PC-3 (cell line): ENCODE measurements around the gene SLC25A34. TPM values are rescaled to one million over a fixed set of nuclear protein-coding genes. Genes with fewer than 3 reads are reported as not detected.

Experiments used
- ATAC-seq: fragments of 200-7000 bp; cut with Tn5 transposase; 2 replicates; pipeline ENCODE4 v1.9.1; 2020; ENCODE audit warnings: mild to moderate bottlenecking, moderate library complexity
- BruUV-seq: library from RNA; stranded (reverse); fragments of 400-500 nt; replicated peaks from 2 replicates; lab custom pipeline; 2021; lab: Mats Ljungman, UMichigan
- CTCF ChIA-PET: fragments of 300-600 bp; sonication (Branson Sonifier 250); formaldehyde crosslinking; loops from one replicate; lab custom pipeline; 2022; ENCODE audit warnings: antibody characterized with exemption; lab: Charles Lee
- POLR2A ChIA-PET: fragments of 300-600 bp; sonication (Branson Sonifier 250); formaldehyde crosslinking; loops from one replicate; lab custom pipeline; 2022; ENCODE audit warnings: antibody characterized with exemption; ENCODE audit not compliant: unreplicated experiment; lab: Charles Lee
- DNase-seq: peaks from one replicate; pipeline ENCODE4 v3.0.0-alpha.2; 2015
- H2AFZ ChIP-seq: fragments of 300-600 bp; sonication (generic); 2 replicates; pipeline ENCODE4 v1.6.0; 2016; ENCODE audit warnings: antibody characterized with exemption, low read length
- H3F3A ChIP-seq: fragments of 300-600 bp; sonication (generic); one replicate; pipeline ENCODE4 v1.6.0; 2017; ENCODE audit warnings: antibody characterized with exemption, low read length, control low read depth, mild to moderate bottlenecking; ENCODE audit not compliant: unreplicated experiment
- H3K27ac ChIP-seq: fragments of 300-600 bp; sonication (generic); 2 replicates; pipeline ENCODE4 v1.5.1; 2016; ENCODE audit warnings: mild to moderate bottlenecking, low read length
- H3K27me3 ChIP-seq: fragments of 300-600 bp; sonication (generic); 2 replicates; pipeline ENCODE4 v1.6.1; 2016; ENCODE audit warnings: low read length, mixed read lengths
- H3K36me3 ChIP-seq: fragments of 300-600 bp; sonication (generic); 2 replicates; pipeline ENCODE4 v1.6.1; 2016; ENCODE audit warnings: low read depth, mixed run types, low read length, mixed read lengths
- H3K4me1 ChIP-seq: fragments of 300-600 bp; sonication (generic); 2 replicates; pipeline ENCODE4 v1.5.1; 2016; ENCODE audit warnings: low read length; ENCODE audit not compliant: insufficient read depth
- H3K4me2 ChIP-seq: fragments of 300-600 bp; sonication (generic); 2 replicates; pipeline ENCODE4 v1.6.0; 2016; ENCODE audit warnings: low read length
- H3K4me3 ChIP-seq: fragments of 300-600 bp; sonication (generic); 2 replicates; pipeline ENCODE4 v1.5.1; 2016; ENCODE audit warnings: mild to moderate bottlenecking, low read length, mixed read lengths
- H3K79me2 ChIP-seq: fragments of 300-600 bp; sonication (generic); 2 replicates; pipeline ENCODE4 v1.6.1; 2017; ENCODE audit warnings: low read length, mixed read lengths
- H3K9ac ChIP-seq: fragments of 300-600 bp; sonication (generic); 2 replicates; pipeline ENCODE4 v1.6.0; 2016; ENCODE audit warnings: mild to moderate bottlenecking, low read length
- H3K9me2 ChIP-seq: fragments of 300-600 bp; sonication (generic); replicated peaks from 2 replicates; pipeline ENCODE4 v1.6.1; 2016; ENCODE audit warnings: mixed run types, low read length, mixed read lengths
- H3K9me3 ChIP-seq: fragments of 300-600 bp; sonication (generic); 2 replicates; pipeline ENCODE4 v1.6.1; 2016; ENCODE audit warnings: low read length, mixed read lengths
- H4K20me1 ChIP-seq: fragments of 300-600 bp; sonication (generic); 2 replicates; pipeline ENCODE4 v1.6.1; 2016; ENCODE audit warnings: low read length, mixed read lengths
- CTCF ChIP-seq: fragments of 300-600 bp; sonication (generic); conservative IDR thresholded peaks from 2 replicates; pipeline ENCODE4 v1.5.1; 2017; ENCODE audit warnings: antibody characterized with exemption, low read depth, mild to moderate bottlenecking, low read length
- EZH2 ChIP-seq: fragments of 300-600 bp; sonication (generic); IDR thresholded peaks from one replicate; pipeline ENCODE4 v1.6.1; 2017; ENCODE audit warnings: antibody characterized with exemption, mild to moderate bottlenecking, low read length; ENCODE audit not compliant: unreplicated experiment
- EZH2phosphoT487 ChIP-seq: fragments of 300-600 bp; sonication (generic); IDR thresholded peaks from 2 replicates; pipeline ENCODE4 v1.6.1; 2018; ENCODE audit warnings: mild to moderate bottlenecking, antibody characterized with exemption, low read length, borderline replicate concordance
- intact Hi-C: fragments of 100-400 bp; cut with micrococcal nuclease; formaldehyde crosslinking; loops from 2 replicates; pipeline ENCODE4 v1.9.0; 2023
- total RNA-seq: library from RNA; depleted of rRNA; stranded (reverse); fragments of >200 nt; gene quantifications from 2 replicates; pipeline ENCODE4 v1.2.3, GENCODE V29; 2014

The SLC25A34 gene
- total RNA-seq, 1 experiment from 2014 or later: 0.44 TPM

DNA sequence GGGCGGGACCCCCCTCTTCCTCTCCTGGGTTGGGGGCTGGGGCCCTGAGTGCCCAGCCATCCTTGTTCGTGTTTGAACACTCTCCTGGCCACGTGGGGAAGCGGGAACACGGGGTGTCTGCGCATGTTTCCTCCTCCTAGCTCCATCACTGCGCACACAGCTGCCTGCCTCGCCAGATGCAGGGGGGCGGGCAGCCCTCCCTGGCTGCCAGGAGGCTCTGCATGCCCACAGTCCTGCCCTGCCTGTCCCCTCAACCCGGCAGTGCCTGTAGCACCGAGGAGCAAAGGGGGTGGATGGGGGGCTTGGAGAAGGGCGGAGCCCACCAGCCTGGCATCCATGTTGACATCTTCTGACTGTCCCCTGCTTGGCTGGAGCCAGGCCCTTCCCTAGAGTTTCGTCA is 1.8 kb upstream of the SLC25A34 start:
- TF ChIP-seq CTCF (no peak), EZH2 (no peak), EZH2phosphoT487 (no peak)

GRCh38 chr1:15734901-15735300 is 1.2 kb upstream of the SLC25A34 start:
- no peaks in the 10 kb centered on the region for H3K9me2 ChIP-seq
- H3K27me3 ChIP-seq: no peaks in the 10 kb centered on the region
- CTCF ChIA-PET: no interaction called here
- H3K4me1 ChIP-seq: no peaks in the 10 kb centered on the region
- intact Hi-C loops: no loop called here
- ATAC-seq: no peak
- H3K4me2 ChIP-seq: no peak overlapping the region
- no peaks in the 10 kb centered on the region for H3F3A ChIP-seq
- no TSS peak for BruUV-seq
- H2AFZ ChIP-seq: no peak overlapping the region
- no peak for DNase-seq
- no peaks in the 10 kb centered on the region for H4K20me1 ChIP-seq
- TF ChIP-seq EZH2phosphoT487 (no peak), EZH2 (no peak), CTCF (no peak)
- no peaks in the 10 kb centered on the region for H3K36me3 ChIP-seq
- H3K4me3 ChIP-seq: no peak overlapping the region
- H3K9me3 ChIP-seq: no peaks in the 10 kb centered on the region
- H3K79me2 ChIP-seq: no peaks in the 10 kb centered on the region
- POLR2A ChIA-PET: no interaction called here
- no peak overlapping the region for H3K9ac ChIP-seq
- no peak overlapping the region for H3K27ac ChIP-seq

More for the DNA sequence above, 1.8 kb upstream of the SLC25A34 start:
- Histone ChIP-seq H3K27me3 (no peaks in the 10 kb centered on the region), H2AFZ (no peak overlapping the region), H3K4me1 (no peaks in the 10 kb centered on the region), H3K4me3 (no peak overlapping the region), H4K20me1 (no peaks in the 10 kb centered on the region), H3K4me2 (no peak overlapping the region), H3K79me2 (no peaks in the 10 kb centered on the region), H3K9me3 (no peaks in the 10 kb centered on the region), H3K9ac (no peak overlapping the region), H3K9me2 (no peaks in the 10 kb centered on the region), H3F3A (no peaks in the 10 kb centered on the region), H3K27ac (no peak overlapping the region), H3K36me3 (0 out of 2 replicates have a peak, but pooled peaks cover 3% of the 10 kb centered on the region)
- ATAC-seq (no peak), DNase-seq (no peak)
- intact Hi-C loops: no loop called here
- no TSS peak for BruUV-seq
- ChIA-PET POLR2A (no interaction called here), CTCF (no interaction called here)

GRCh38 chr1:15735304-15736037 is 587 bp upstream of the SLC25A34 start:
- DNase-seq (no peak), ATAC-seq (no peak)
- BruUV-seq: no TSS peak
- no peak overlapping the region for H3K27ac ChIP-seq
- TF ChIP-seq EZH2 (no peak), EZH2phosphoT487 (no peak), CTCF (no peak)
- H3K79me2 ChIP-seq: no peaks in the 10 kb centered on the region
- no peaks in the 10 kb centered on the region for H3K9me3 ChIP-seq
- H3K4me3 ChIP-seq: no peak overlapping the region
- ChIA-PET CTCF (no interaction called here), POLR2A (no interaction called here)
- no peak overlapping the region for H2AFZ ChIP-seq
- intact Hi-C loops: no loop called here
- no peaks in the 10 kb centered on the region for H4K20me1 ChIP-seq
- H3K9me2 ChIP-seq: no peaks in the 10 kb centered on the region
- H3F3A ChIP-seq: no peaks in the 10 kb centered on the region
- no peaks in the 10 kb centered on the region for H3K27me3 ChIP-seq
- H3K4me2 ChIP-seq: no peak overlapping the region
- no peaks in the 10 kb centered on the region for H3K36me3 ChIP-seq
- no peak overlapping the region for H3K9ac ChIP-seq
- no peaks in the 10 kb centered on the region for H3K4me1 ChIP-seq
